GM18858 (cell line): ENCODE measurements around the gene GGTA1.
"Not testable (repeated sequence)": the region's sequence is repeated elsewhere in the genome, so short reads cannot be mapped to it uniquely, and the experiment has no call there.

Experiments used
- ATAC-seq: cut with Tn5 transposase; IDR thresholded peaks from one replicate; pipeline ENCODE4 v1.9.1; 2021; ENCODE audit not compliant: unreplicated experiment

Gene GGTA1

DNA sequence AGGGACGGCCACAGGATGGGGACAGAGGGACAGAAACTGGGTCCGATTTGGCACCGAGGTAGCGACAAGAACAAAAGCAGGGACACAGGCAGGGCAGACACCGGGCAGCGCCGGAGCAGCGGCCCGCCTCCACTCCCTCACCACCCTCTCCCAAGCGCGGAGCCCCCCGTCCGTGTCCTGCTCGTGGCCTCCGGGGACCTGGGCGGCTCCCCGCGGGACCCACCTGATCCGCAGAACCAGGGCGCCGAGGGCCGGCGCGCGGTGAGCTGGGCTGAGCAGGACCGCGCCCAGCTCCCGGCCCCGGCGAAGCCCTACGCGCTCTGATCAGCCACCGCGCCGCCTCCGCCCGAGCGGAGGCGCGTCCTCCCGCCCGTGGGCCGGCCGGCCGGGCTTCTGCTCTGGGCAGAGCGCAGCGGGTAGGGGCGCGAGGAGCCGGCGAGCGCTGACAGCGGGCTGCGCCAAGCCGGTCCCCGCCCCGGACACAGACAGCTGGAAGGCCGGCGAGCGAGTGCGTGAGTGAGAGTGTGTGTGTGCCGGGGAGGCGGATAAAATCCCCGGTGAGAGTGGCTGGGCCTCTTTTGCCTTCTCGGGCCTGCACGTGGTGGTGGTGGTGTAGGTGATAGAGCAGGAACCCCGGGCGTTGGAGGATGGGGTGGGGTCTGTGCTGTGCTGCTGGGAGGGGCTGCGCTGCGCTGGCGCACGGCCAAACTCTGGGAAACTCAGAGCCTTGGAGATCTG lies at the start of gene GGTA1:
Gene GGTA1 (minus strand): TSS at position 418 of the 738 bp plus-strand sequence. CDS start 31,922 bp downstream, outside the sequence.
- ATAC-seq, result no peak

DNA sequence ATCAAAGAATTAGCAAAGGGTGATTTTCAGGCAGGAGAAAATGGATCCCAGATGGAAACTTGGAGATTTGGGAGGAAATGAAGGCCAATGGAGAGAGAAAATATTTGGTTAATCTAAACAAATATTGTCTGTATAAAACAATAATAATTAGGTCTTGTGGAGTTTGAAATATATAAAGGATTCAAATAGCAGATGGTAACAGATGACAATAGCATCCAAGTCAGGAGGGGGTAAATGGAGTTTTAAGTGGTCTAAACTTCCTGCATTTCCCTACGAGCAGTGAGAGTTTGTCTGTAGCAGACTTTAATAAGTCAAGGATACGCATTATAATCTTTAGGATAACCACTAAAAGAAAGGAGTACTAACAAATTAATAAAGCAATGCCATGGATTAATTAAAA lies 49.0 kb upstream of the GGTA1 start:
- no peak for ATAC-seq

DNA sequence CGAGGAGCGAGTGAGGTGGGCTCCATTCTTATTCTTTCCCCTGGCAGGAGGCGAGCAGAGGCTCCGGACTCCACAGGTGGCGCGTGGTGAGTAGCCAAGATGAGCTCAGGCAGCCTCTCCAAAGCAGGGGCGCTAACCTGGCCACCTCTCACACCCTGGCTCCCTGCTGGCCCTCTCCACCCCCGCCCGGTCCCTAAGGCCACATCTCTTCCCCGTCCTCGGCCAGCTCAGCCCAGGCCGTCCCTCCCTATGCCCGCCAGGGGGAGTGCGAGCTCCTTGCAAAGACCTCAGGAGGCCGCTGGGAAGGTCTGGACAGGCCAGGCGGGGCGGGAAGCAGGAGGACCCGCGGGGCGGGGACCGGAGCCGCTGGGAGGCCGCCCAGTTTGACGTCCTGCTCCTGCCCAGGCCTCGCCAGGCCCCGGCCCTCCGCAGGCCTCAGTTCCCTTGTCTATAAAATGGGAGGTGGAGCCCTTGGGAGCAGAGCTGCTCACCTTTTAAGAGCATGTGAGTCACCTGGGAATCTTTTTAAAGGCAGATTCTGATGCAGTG lies 46.3 kb upstream of the GGTA1 start:
- no peak for ATAC-seq

DNA sequence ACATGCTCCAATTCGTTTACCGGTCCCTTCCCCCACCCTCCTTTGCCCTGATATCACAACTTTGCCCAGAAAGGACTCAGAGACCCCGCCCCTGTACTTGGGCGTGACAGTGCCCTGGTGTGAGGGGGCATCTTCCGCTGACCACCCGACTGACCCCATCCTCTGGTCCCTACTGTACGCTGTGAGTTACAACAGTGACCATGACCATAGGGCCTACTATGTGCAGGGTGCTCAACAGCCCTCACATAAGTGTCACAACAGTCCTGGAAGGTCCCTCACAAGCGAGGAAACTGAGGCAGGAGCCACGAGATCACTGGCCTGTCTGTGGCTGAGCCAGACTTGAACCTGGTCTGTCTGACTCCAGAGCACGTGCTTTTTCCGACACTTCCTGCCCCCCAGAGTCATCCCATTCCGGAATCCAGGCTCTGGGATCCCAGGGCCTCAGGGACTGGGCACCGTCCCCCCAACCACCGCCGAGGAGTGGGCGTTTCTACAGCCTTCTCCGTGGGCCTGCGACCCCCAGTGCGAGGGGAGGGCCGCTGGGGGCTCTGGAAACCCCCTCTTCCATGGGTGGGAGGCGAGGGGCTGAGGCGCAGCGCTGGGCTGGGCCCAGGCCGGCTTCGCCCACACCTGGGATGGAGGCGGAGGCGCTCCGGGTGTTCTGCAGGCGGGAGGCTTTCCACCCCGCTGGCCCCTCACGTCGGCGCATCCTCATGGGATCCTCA lies 45.7 kb upstream of the GGTA1 start:
- no peak for ATAC-seq

DNA sequence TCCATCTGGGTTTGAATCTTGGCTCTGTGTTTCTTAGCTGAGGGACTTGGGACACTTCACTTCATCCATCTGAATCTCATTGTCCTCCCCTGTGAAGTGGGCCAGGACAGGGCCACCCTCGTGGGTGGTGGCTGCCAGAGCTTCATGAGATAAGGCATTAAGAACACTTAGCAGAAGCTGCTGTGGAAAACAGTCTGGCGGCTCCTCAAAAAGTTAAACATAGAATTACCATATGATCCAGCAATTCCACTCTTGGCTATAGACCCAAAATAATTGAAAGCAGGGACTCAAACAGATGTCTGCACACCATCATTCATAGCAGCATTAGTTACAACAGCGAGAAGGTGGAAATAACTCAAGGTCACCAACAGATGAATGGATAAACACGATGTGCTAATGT lies 42.4 kb upstream of the GGTA1 start:
- no peak for ATAC-seq

DNA sequence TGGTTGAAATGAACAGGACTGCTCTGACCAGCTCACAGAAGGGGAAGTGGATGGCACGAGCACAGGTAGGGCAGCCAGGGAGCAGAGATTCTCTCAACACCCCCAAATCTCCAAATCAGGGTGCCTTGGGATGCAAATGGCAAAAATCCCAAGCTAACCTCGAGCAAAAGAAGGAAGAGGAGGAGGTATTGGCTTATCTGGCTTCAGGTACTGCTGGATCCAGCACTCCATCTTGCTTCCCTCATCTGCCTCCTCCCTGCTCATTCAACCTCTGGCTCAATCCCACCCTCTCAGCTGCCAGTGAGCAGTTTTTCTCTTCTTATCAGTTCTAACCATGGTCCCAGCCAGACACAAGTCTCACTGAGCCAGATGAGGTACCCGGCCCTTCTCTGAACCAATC lies 41.6 kb upstream of the GGTA1 start:
- ATAC-seq, result no peak

DNA sequence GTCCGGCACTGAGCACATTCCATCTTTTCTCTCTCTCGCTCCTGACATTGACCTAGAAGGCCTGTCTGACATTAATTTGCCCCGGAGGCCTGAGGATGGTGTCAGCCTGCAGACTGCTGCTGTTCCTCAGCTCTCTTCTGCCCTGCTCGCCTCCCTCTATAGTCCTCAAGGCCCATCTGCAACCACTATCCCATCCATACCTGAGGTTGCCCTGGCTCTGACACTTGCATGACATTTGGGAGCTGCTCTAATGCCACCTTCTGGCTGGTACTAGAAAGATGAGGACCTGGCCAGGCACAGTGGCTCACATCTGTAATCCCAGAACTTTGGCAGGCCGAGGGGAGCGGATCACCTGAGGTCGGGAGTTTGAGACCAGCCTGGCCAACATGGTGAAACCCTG lies 38.6 kb upstream of the GGTA1 start:
- no peak for ATAC-seq

DNA sequence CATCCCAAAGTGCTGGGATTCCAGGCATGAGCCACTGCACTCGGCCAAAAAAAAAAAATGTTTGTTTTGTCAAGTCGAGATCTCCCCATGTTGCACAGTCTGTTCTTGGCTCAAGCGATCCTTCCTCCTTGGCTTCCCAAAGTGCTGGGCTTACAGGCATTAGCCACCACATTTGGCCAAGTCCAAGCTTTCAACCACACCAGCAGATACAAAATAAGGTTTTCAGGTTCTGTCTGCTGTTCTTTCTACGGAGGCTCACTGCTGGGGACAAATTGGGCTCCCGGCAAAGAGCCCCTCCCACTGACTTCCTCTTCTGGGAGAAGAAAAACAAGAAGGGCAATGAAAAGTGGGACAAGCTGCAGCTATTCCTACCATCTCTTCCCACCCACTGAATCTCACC lies 37.6 kb upstream of the GGTA1 start:
- ATAC-seq, result no peak

DNA sequence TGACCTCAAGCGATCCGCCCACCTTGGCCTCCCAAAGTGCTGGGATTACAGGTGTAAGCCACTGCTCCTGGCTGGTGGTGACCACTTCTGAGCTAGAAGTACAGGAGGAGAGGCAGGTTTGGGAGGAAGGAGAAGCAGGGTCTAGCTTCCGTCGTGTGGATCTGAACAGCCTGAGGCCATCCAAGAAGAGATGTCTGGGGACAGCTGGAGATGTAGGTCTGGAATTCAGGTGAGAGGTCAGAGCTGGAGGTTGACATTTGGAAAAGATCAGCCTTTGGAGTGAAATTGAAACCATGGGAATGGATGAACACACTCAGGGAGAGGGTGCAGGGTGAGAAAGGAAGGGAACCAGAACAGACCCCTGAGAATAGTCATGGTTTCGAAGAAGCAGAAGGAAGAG lies 33.2 kb upstream of the GGTA1 start:
- no peak for ATAC-seq

DNA sequence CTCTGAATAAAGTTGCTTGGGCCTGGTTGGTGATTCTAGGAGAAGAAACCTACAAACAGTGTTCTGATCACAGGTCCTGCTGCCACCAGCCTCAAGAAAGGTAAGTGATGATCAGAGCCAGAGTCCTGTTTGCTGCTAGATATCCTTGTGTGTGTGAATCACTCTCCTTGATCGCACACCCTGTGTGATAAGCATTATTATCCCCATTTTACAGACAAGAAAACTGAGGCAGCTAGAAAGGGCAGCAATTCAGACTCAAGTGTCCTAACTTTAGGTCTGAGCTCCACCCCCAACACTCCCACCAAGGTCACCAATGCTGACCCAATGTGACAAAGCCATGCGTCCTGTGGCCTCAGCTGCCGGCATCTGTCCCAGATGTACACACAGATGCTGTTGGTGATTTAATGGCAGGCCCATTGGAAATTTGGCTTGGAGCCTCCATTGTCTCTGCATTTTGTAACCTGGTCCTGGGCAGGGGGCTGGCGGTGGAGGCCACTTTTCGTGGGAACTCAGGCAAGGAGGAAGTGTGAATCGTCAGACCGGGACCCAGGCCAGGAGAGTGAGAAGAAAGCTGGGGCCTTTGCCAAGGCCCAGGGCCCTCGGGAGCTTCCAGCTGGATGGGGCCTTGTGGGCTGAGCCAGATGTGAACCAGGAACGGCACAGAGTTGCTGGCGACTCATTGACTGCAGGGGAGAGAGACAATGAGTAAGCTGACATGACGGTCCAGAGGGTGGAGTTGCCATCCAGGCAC lies 29.8 kb upstream of the GGTA1 start:
- ATAC-seq, result no peak

DNA sequence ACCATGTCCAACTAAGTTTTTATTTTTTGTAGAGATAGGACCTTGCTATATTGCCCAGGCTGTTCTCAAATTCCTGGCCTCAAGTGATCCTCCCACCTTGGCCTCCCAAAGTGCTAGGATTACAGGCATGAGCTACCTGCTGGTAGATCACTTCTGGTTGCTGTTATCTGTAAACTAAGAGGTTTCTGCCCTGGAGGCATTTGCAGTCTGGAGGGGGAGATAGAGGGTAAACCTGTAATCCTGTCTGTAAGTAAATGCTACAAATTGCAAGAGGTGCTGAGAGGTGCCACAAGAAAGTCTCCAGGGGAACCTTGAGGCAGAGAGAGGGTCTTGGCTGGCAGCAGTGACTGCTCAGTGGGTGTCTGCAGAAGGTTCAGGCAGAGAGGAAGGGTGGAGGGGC lies 29.0 kb upstream of the GGTA1 start:
- ATAC-seq, result no peak

DNA sequence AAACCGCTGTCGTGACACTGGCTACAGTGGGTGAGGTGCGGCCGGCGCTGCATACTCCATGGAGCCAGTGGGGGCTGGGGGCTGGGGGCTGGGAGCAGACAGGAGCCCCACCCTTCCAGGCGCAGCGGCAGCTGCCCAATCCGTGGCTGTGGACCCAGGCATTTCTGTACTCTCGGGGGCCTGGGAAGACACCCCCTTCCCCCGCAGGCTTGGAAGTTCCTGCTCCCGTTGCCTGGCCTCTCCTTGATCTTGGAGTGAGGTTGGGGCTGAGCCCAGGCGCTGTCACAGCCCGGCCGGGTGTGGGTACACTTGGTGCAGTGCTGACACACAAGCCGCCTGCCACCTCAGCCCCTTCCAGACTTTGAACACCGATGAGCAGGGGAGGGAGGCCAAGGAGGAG lies 27.7 kb upstream of the GGTA1 start:
- ATAC-seq, result no peak

DNA sequence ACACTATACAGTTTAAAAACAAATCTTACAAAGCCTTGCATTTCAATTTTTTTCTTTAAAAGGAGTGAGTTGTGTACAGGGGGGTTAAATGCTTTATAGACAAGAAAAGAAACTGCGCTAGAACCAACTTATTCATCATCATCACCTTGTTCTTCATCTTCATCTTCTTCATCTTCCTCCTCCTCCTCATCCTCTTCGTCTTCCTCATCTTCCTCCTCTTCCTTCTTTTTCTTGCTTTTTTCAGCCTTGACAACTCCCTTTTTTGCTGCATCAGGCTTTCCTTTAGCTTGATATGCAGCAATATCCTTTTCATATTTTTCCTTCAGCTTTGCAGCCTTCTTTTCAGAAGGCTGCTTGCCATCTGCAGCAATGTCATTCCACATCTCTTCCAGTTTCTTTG lies 20.0 kb upstream of the GGTA1 start:
- not testable (repeated sequence) for ATAC-seq

DNA sequence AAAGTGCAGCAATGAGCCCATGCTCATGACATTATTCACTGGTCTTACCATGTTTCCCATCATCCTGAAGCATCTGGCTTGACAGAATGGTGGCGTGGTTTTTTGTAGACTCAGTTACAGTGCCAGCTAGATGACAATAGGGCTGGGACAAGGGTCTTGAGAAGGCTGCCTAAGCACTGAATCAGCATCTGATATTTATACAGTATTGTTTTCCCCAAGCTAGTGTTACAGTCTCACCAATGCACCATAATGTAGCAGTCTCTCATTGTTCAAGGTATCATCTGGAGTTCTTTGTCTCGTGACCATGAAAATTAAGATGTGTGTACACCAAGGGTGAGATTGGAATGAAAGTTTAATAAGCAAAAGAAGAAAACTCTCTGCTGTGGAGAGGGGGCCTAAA lies 19.0 kb upstream of the GGTA1 start:
- no peak for ATAC-seq

DNA sequence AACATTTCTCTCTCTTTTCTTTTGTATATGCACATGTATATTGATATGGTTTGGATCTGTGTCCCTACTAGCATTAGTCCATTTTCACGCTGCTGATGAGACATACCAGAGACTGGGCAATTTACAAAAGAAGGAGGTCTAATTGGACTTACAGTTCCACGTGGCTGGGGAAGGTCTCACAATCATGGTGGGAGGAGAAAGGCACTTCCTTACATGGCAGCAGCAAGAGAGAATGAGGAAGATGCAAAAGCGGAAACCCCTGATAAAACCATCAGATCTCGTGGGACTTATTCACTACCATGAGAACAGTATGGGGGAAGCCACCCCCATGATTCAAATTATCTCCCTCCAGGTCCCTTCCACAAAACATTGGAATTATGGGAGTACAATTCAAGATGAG lies 13.5 kb upstream of the GGTA1 start:
- not testable (repeated sequence) for ATAC-seq

DNA sequence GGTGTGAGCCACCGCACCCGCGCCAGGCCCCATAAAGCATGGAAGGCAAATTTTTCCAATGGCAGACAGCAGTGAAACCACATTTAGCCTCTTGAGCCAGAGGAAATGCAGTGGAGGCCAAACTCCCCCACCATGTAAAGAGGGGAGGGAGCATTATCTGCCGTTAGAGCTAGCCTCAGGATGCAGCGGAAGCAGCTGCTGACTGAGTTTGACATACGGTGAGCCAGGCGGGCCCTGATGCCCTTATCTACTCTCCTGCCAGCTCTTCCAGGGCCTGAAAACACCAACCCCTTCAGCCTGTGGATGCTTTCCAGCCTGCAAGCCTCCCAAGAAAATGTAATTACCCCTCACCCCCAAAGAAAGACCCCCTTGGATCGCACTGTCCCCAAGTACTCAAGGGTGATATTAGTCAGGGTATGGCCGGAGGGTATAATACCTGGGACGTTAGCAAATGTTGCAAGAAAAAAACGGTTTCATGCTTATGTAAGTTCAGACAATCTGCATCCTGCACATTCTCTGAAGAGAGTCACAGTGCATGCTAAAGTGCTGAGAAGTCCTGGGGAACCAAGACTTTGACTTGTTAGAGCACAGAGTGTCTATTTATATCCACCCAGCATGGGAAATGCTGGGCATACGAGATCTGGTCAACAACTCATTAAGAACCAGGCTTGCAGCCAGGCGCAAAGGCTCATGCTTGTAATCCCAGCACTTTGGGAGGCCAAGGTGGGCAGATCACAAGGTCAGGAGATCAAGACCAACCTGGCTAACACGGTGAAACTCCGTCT lies 11.3 kb upstream of the GGTA1 start:
- no peak for ATAC-seq

DNA sequence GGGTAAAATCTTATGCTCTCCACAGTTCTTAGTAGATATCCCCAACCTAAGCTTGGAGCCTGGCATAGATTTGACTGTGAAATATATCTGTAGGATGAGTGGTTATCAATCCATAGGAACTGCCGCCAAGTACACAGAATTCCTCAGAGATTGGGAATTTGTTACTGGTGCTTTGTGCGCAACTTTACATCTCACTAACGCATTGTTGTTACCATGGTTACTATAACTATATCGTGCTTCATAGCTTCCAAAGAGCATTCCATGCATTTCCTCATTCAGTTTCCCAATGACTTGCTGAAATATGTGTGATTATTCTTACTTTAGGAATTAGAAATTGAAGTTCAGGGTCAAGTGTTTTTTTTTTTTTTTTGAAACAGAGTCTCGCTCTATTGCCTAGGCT lies 9.5 kb upstream of the GGTA1 start:
- ATAC-seq, result no peak

DNA sequence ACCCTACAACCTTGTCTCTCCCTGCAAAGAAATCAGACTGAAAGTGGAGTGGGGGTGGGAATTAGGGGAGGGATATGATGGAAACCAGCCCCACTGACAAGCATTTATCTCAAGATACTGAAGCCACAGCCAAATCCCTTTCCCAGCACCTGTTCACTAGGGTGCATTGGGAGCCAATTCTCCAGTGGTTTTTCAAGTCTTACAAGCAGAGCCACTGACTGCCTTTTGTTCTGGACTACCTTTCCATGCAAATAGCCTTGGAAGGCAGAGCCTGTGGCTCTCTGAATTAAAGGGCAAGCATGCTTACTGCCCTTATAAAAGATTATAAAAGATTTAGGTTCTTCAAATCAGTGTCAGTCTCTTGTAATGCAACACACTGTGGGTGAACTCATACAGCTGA lies 8.8 kb upstream of the GGTA1 start:
- ATAC-seq, result no peak

DNA sequence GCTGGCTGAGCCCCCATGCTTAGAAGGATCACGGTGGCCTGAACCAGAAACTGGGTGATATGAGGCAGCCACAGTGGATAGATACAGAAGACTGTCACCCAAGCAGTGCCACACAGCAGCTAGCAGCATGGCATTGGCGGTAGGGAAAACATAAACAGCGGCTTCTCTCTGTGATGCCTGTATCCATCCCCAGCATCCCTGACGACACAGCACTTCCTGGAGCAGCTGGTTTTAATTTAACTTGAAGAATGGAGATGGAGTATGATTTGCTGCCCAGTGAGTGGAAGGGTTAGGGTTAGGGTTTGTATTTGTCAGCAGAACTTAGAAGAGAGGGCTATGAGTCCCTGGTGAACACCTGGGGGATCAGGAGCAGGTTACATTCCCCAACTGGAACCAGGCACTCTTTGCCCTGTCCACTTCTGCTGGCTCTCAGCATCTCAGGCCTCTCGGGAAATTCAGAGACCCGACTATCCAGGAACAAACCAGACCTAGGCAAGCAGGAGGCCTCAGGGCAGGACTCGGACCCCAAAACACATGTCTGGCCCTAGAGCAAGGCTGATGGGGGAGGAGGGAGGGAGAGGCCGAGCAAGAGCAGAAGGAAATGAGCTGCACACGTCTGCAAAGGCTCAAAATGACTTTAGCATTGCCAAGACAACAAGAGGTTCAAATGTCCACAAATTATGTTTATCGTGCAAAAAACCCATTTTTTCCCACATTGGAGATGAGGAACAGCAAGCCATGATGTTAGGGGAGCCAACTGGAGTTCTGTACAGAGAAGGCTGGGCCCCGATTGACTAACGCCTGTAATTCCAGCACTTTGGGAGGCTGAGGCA lies 6.5 kb upstream of the GGTA1 start:
- ATAC-seq, result no peak

DNA sequence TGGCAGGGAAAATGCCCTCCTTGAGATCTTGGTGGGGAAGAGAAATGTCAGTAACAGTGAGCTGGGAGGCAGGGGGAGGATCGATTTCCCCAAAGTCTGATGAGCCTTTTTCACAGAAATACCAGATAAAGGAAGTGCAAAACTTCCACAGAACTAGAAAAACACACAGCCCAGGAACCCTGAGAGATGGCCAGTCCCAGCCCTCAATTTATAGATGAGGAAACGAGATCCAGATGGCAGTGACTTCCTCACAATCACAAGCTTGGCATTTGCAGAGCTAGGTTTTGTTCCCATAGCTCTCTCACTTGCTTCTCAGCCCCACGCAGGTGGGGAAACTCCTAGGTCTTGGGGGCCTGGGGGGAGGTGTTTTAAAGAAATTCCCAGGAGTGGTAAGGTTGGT lies 3.8 kb upstream of the GGTA1 start:
- ATAC-seq, result no peak
